Right lobe of liver (tissue), 4 donors: ENCODE data around the gene CDC42SE1.

ENCODE experiments used
- POLR2A ChIP-seq: fragments of 450-650 bp; IDR thresholded peaks from one replicate; pipeline ENCODE4 v1.6.1; 2017; ENCODE audit warnings: antibody characterized with exemption, mild to moderate bottlenecking
- TF ChIP-seq, protein P1 (sequence below), 4 donors: fragments of 200-600 bp in 3 of 4; fragments of 450-650 bp in 1 of 4; IDR thresholded peaks; one replicate each; pipeline versions ENCODE4 v1.5.1 to v1.8.0; 2016 to 2022; ENCODE audit warnings: antibody characterized with exemption in 4 of 4, mild to moderate bottlenecking in 2 of 4
- donor health status: DM: no; HTN: no; CAD: no.
- donor health status: DM: no; HTN: no; CAD: no.
- donor health status: DM: no; HTN: yes; CAD: no.

DNA sequence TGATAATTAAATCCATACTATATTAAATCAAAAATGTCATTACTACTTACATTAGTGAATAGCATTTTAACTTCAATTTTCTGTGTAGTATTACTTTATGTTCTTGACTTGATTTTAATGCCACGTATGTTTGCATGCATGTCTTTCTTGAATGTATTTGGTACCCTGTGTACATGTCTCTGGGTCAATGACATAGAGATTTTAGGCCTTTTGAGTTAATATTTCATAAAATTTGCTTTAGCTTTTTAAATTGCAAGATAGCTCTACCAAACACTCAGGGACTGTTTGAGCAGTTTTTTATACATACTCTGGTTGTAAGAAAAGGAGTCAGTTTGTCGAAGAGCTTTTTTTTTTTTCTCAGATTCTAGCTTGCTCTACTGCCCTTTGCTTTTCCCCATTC is 2.3 kb upstream of the CDC42SE1 start:
- TF ChIP-seq, protein P1, sequence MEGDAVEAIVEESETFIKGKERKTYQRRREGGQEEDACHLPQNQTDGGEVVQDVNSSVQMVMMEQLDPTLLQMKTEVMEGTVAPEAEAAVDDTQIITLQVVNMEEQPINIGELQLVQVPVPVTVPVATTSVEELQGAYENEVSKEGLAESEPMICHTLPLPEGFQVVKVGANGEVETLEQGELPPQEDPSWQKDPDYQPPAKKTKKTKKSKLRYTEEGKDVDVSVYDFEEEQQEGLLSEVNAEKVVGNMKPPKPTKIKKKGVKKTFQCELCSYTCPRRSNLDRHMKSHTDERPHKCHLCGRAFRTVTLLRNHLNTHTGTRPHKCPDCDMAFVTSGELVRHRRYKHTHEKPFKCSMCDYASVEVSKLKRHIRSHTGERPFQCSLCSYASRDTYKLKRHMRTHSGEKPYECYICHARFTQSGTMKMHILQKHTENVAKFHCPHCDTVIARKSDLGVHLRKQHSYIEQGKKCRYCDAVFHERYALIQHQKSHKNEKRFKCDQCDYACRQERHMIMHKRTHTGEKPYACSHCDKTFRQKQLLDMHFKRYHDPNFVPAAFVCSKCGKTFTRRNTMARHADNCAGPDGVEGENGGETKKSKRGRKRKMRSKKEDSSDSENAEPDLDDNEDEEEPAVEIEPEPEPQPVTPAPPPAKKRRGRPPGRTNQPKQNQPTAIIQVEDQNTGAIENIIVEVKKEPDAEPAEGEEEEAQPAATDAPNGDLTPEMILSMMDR (IDR thresholded peaks at IDR 0.05), result no peak
- no peak for TF ChIP-seq POLR2A
